GM18858 (cell line): ENCODE data around the gene PCNA.

ENCODE experiments used
- ATAC-seq: cut with Tn5 transposase; IDR thresholded peaks from one replicate; pipeline ENCODE4 v1.9.1; 2021; ENCODE audit not compliant: unreplicated experiment

The PCNA gene

DNA sequence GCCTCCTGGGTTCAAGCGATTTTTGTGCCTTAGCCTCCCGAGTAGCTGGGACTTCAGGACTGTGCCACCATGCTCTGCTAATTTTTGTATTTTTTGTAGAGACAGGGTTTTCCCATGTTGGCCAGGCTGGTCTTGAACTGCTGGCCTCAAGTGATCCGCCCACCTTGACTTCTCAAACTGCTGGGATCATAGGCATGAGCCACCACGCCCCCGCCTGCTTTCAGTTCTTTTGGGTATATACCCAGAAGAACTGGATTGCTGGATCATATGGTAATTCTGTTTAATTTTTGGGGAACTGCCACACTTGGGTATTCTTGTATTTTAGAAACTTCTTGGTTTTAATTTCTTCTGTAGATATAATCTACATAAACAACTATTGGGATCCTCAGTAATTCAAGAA, 24.1 kb upstream of the PCNA start:
- ATAC-seq: no peak

DNA sequence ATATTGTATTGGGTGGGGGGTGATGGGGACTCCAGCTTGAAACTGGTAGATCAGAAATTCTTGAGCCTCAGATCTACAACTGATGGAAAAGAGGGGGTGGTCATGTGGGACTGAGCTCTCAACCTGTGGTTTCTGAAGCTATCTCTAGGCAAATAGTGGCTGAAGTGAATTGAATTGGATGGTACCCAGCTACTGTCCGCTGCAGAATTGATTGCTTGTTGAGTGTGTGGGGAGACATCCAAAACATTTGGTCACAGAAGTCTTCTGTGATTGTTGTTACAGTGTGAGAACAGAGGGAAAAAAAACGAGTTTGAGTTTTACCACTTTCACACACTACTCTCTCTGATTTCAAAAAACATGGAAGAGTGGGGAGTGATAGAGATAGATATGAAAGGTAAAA, 21.9 kb upstream of the PCNA start:
- no peak for ATAC-seq

DNA sequence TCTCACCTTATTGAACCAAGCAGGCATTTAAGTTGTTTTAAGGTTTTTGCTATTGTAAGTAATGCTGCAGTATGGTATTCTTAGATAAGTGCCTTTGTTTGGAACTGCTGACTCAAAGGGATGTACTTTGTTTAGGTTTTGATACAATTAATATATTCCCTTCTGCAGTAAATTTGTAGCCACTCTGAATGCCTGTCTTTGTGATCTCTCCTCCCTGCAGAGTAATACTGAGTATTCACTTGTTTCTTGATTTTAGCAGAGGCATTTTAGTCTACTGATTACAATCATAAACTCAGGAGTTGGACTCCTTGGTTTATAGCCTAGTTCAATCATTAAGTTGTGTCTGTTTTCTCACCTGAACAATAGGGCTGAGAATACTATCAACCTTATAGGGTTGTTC, 20.4 kb upstream of the PCNA start:
- ATAC-seq: no peak

GRCh38 chr20:5136096-5136495, 16.3 kb upstream of the PCNA start:
- no peak for ATAC-seq

GRCh38 chr20:5135363-5136012, 15.7 kb upstream of the PCNA start:
- ATAC-seq: peak; percentile 49

DNA sequence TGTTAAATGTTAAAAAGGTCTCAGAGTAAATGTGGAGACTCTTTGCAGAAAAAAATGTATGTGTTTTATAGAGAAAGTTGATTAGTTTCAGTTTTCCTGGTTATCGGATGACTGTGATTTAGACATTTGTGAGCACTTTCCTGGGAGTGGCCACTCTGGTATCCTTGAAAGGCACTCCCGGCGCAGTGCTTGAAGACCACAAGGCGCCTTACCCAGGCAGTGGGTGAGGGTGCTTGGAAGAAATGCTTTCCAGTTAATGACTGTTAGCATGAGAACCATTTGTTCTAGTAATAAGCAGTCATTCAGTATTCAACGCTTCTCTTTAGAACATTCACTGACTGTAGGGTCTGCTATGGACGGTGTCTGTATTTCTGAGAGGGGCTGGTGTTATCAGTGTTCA, 14.2 kb upstream of the PCNA start:
- no peak for ATAC-seq

DNA sequence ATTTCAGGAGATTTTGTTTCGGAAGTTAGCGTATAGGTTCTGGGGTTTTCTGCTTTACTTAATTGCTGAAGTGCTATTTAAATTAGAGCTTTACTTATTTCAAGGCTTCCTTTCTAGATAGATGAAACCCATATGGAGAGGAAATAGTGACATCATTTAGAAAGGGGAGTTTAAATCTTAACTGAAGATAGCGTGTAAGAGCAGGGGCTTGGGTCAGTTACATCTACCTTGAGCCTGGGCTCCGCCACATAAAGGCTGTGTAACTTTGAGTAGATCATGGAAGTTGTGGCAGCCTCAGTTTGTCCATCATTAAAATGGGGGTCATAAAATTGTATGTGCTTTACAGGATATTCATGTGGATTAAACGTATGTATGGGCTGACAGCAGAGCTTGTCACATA, 11.7 kb upstream of the PCNA start:
- ATAC-seq: no peak

DNA sequence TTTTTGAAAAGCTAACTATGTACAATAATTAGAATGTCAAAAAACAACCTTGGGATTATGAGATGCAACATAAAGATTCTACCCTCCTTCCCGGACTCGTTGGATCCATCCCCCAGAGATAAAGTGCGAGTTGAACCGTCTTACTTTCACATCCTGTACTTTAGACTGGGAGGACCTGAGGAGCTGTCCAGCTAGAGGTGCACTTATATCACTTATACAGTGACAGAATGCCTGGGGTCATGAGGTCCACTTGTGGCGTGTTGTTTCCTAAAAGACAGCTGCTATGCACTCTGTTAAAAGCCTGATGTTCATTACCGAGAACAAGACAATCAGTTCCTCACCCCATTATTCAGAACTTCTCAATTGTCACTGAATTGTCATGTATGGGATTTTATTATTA, 9.1 kb upstream of the PCNA start:
- ATAC-seq: no peak

GRCh38 chr20:5127859-5128424, 8.2 kb upstream of the PCNA start:
- no peak for ATAC-seq

- ATAC-seq: peak; percentile 31
Measured at GRCh38 chr20:5127204-5127858, 7.6 kb upstream of the PCNA start.

DNA sequence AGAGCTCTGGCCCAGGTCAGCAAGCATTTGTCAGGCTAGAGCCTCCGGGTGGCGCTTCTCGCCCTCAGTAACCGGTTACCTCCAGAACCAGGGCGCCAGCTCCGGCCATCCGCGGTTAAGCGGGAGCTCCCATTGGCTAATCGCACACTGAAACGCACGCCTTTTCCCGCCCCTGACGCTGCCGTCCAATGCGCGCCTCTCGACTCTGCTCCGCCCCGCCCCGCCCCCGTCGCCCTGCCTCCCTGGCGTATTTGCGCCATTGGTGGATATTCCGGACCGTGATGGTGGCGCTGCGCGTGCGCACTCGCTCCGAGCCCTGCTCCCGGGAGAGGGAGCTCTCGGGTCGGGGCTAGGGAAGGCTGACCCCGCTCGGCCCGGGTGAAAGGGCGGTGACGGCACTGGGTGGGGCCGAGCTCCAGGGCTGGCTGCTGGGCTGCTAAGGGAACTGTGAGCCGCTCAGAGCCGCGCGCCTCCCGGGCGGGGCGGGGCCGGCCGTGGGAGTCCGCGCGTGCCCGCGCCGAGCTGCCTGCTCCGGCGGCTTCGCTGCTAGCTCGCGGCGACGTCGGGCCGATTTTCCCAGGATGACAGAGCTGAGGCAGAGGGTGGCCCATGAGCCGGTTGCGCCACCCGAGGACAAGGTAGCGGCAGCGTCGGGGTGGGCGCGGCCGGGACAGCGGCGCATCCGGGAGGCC, 6.9 kb upstream of the PCNA start, which contains the start of gene CDS2:
Gene CDS2 (plus strand): TSS at position 497 of the 692 bp plus-strand sequence. CDS start 85 bp downstream, at position 582.
- peak; percentile 79 for ATAC-seq

- ATAC-seq: no peak
Measured at GRCh38 chr20:5122873-5123260, 3.1 kb upstream of the PCNA start.

DNA sequence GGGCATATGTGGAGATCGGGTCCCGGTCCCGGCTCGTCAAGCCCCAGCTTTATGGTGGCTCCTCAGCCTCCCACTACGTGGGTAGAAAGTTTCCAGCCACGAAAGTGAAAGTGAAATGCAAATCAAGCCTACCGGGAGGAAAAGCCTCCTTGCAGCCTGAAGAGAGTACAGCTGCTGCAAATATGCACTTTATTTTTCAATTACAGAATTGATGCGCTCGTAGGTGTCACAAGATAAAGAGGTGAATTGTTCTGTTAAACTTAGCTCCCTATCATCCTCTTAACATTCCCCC, 373 bp upstream of the PCNA start:
- ATAC-seq: no peak

DNA sequence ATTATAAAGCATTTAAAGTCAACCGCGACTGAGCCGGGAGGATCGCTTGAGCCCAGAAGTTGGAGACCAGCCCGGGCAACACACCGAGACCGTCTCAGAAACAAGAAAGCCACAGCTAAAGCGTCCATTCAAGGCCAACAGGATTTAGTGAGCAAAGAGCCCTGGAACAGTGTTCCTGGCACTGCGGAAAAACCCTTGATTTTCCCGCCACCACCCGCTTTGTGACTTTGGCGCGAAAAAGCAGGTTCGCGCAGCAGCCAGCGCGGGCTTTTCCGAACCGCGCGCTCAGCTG, 669 bp downstream of the PCNA start:
- ATAC-seq: no peak

GRCh38 chr20:5118220-5119142, 1.3 kb downstream of the PCNA start:
- no peak for ATAC-seq

GRCh38 chr20:5116875-5117274, 2.9 kb downstream of the PCNA start:
- ATAC-seq: no peak

GRCh38 chr20:5114403-5114802, 5.4 kb downstream of the PCNA start:
- no peak for ATAC-seq

DNA sequence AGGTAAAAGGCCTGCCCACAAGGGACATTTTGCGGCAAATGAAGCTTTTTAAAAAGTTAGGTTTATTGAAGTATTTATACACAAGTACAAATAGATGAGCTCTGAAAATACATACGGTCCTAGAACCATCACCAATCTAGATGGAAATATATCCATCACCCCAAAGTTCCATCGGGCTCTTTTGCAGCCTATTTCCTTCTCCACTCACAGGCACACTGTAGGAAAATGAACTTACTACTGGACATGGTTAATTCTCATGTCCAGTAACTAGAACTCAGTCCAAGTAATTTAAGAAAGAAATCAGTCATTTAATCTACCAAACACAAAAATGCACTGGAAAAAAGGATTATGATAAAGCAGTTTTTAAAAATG, 6.2 kb downstream of the PCNA start:
- no peak for ATAC-seq

- no peak for ATAC-seq
Measured at GRCh38 chr20:5109276-5109675, 10.5 kb downstream of the PCNA start.

- no peak for ATAC-seq
Measured at GRCh38 chr20:5104479-5104878, 15.3 kb downstream of the PCNA start.

DNA sequence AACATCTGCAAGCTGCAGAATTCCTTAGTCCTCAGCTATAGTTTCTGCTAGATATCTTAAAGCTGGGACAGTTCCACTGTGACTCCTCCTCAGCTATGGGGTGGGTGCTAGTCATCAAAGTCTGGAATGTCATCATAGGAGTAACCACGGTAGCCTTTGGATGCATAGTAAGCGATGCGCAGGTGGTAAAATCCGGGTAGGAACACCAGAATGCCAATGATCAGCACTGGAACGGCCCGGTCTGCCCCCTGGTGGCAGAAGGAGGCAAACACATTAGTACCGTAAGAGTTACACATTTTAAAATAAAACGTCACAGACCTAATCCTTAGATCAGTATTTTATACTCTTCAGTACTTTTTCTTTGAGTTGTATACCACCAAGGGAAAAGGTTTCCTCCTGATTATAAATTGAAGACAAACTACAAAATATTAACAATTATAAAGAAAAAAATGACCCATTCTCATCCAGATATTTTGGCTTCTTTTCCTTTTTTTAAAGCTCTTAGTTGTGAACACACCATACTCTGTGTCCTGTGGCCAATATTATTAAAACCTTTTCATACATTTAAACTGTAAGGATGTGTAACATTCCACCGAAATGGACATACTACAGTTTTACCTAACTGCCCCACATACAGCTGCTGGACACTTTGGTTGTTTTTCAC, 18.9 kb downstream of the PCNA start:
- no peak for ATAC-seq
